Stomach (tissue), 4 donors: ENCODE data around the gene EIF2B2.

Experiments
- CTCF ChIP-seq, 7 experiments: fragments of 450-650 bp in 4 of 7; fragments of 200-600 bp in 3 of 7; sonication (generic) in 3 of 7; IDR thresholded peaks; one replicate each; pipeline ENCODE4 v1.5.1; 2016 to 2019; ENCODE audit warnings: antibody characterized with exemption in 7 of 7, control low read depth in 2 of 7, mild to moderate bottlenecking in 1 of 7
- POLR2A ChIP-seq, 4 donors: fragments of 450-650 bp; IDR thresholded peaks; one replicate each; pipeline ENCODE4 v1.6.1; 2016; ENCODE audit warnings: antibody characterized with exemption in 4 of 4, control low read depth in 2 of 4, mild to moderate bottlenecking in 1 of 4, moderate library complexity in 1 of 4

- no peak for TF ChIP-seq CTCF (IDR thresholded peaks at IDR 0.05)
- TF ChIP-seq POLR2A (IDR thresholded peaks at IDR 0.05): no peak
Observed at GRCh38 chr14:74963705-74964271, 38.9 kb upstream of the EIF2B2 start.
